KG1 (cell line): ENCODE results near the gene BLTP3A.
"Not testable (repeated sequence)": the region's sequence is repeated elsewhere in the genome, so short reads cannot be mapped to it uniquely, and the experiment has no call there.

ENCODE experiments used
- DNase-seq: peaks from one replicate; lab custom pipeline; 2025; lab: John Stamatoyannopoulos, UW

The BLTP3A gene

GRCh38 chr6:34792605-34793500 lies 970 bp downstream of the BLTP3A start:
- DNase-seq, result peak; percentile 39

- no peak for DNase-seq
Observed at GRCh38 chr6:34793877-34794276, 2.0 kb downstream of the BLTP3A start.

- no peak for DNase-seq
Observed at GRCh38 chr6:34795836-34796425, 4.0 kb downstream of the BLTP3A start.

GRCh38 chr6:34798057-34798456 lies 6.2 kb downstream of the BLTP3A start:
- no peak for DNase-seq

- DNase-seq, result no peak
Observed at GRCh38 chr6:34799547-34799946, 7.7 kb downstream of the BLTP3A start.

GRCh38 chr6:34804543-34804942 lies 12.7 kb downstream of the BLTP3A start:
- no peak for DNase-seq

- DNase-seq, result not testable (repeated sequence)
Observed at GRCh38 chr6:34805074-34805473, 13.2 kb downstream of the BLTP3A start.

GRCh38 chr6:34806738-34807453 lies 15.0 kb downstream of the BLTP3A start:
- no peak for DNase-seq

GRCh38 chr6:34808473-34808872 lies 16.6 kb downstream of the BLTP3A start:
- DNase-seq, result not testable (repeated sequence)

GRCh38 chr6:34809419-34809818 lies 17.5 kb downstream of the BLTP3A start:
- not testable (repeated sequence) for DNase-seq

GRCh38 chr6:34810017-34810882 lies 18.4 kb downstream of the BLTP3A start:
- no peak for DNase-seq

GRCh38 chr6:34810936-34811632 lies 19.2 kb downstream of the BLTP3A start:
- DNase-seq, result no peak

- no peak for DNase-seq
Observed at GRCh38 chr6:34813028-34813713, 21.3 kb downstream of the BLTP3A start.

- no peak for DNase-seq
Observed at GRCh38 chr6:34816635-34817301, 24.9 kb downstream of the BLTP3A start.

- DNase-seq, result no peak
Observed at GRCh38 chr6:34817446-34817845, 25.6 kb downstream of the BLTP3A start.

- not testable (repeated sequence) for DNase-seq
Observed at GRCh38 chr6:34818872-34819570, 27.1 kb downstream of the BLTP3A start.

GRCh38 chr6:34819571-34820480 lies 27.9 kb downstream of the BLTP3A start:
- no peak for DNase-seq

GRCh38 chr6:34829137-34829536 lies 37.3 kb downstream of the BLTP3A start:
- no peak for DNase-seq
